HG03558 (cell line): ENCODE measurements around the gene SACM1L.

Experiments
- ATAC-seq: cut with Tn5 transposase; IDR thresholded peaks from one replicate; pipeline ENCODE4 v1.9.1; 2021; ENCODE audit warnings: moderate number of reproducible peaks; ENCODE audit not compliant: unreplicated experiment; ENCODE audit errors: extremely low read depth

SACM1L gene

DNA sequence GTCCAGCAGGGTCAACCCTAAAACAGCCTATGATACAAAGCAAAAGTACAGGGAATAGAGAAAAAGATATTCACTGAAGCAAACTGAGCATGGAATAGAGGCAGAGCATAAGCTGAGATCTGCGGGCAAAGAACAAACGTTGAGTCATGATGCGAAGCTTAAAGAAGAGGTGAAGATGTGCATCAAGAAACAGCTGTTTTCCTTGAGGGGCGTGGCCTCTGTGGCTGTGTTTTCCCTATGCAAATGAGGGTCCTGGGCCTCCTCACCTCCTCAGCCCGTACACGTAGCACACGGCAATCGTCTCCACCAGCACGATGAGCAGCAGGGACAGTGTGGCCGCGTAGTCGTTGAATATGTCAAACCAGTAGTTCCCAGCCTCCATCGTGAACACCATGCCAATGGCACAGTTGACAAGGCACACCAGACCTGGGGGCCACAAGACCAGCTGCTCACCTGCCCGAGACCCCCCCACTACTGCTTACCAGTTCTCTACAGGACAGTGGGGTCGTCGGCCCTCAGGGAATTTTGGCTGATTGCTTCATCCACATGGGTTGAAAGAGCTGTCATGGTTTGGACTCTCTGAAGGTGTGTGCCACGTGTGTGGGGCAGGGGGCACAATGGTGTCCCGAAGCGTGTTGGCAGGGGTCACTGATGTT is 73.6 kb downstream of the SACM1L start:
- ATAC-seq, result no peak

GRCh38 chr3:45763303-45763675 is 74.1 kb downstream of the SACM1L start:
- ATAC-seq, result no peak

- ATAC-seq, result no peak
Observed at GRCh38 chr3:45765266-45765851, 76.2 kb downstream of the SACM1L start.

DNA sequence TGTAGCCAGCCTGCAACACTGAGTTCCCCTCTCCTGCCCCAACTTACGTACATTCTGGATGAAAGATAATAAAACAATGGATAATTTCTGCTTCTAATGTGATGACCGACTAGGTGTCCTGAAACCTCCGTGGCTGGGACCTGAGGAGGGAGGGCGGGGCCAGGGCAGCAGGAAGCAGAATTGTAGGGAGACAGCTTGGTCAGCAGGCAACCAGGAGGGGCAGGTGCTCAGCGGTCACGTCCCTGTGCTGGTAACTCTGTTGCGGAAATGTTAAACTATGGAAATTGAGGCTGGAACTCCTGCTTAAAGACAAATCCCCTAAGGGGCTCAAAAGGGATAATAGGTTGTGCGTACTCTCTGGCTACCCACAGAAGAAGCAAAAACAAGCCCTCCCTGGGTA is 76.8 kb downstream of the SACM1L start:
- ATAC-seq, result no peak

GRCh38 chr3:45771166-45771775 is 82.1 kb downstream of the SACM1L start:
- no peak for ATAC-seq

GRCh38 chr3:45771831-45772230 is 82.6 kb downstream of the SACM1L start:
- no peak for ATAC-seq

GRCh38 chr3:45772341-45773035 is 83.3 kb downstream of the SACM1L start:
- no peak for ATAC-seq

DNA sequence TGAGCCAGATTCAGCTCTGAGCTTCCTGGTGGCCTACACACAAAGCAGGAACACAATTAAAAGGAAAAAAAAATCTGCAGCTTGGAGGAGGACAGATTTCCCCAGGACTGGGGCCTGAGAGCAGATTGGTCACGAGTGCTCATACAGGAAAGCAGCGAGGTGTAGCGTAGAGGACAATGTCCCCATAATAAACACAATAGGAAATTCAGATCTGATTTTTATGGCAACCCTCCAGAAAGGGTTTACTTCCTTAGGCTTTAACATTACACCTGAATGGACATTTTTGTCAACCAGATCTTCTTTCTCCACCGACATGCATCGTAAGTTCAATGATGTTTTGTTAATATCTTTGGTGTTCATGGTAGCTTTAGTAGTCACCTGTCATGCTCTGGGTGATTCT is 83.9 kb downstream of the SACM1L start:
- no peak for ATAC-seq

DNA sequence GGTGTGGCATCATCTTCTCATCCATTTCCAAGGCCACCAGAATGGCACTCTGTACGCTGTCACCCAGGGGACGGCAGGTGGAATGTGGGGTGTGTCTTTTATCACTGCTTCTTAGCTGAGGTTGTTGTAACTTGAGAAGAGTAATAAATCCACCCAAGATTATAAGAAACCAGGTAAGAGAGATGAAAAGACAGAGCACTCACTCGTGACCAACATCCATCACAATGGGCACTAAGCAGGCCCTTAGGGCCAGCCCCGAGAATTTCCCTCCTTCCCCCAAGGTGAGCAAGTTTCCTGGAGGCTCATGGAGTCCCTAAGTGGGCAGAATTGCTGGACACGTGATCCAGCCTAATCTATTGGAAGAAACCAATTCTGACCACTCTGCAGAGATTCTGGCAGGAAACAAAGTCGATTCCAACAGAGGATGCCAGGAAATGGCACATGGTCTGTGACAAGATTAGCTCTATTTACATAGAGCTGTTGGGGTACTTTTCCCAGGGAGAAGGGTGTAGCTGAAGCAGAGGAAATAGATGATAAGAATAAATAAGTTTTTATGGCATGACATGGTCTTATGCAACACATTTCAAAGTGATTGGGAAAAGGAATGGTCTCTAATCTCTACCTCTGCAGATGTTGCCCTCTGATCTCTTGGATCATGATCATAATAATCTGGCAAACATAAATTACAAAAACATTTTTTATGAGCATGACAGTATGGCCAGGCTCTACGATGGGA is 84.7 kb downstream of the SACM1L start:
- no peak for ATAC-seq

DNA sequence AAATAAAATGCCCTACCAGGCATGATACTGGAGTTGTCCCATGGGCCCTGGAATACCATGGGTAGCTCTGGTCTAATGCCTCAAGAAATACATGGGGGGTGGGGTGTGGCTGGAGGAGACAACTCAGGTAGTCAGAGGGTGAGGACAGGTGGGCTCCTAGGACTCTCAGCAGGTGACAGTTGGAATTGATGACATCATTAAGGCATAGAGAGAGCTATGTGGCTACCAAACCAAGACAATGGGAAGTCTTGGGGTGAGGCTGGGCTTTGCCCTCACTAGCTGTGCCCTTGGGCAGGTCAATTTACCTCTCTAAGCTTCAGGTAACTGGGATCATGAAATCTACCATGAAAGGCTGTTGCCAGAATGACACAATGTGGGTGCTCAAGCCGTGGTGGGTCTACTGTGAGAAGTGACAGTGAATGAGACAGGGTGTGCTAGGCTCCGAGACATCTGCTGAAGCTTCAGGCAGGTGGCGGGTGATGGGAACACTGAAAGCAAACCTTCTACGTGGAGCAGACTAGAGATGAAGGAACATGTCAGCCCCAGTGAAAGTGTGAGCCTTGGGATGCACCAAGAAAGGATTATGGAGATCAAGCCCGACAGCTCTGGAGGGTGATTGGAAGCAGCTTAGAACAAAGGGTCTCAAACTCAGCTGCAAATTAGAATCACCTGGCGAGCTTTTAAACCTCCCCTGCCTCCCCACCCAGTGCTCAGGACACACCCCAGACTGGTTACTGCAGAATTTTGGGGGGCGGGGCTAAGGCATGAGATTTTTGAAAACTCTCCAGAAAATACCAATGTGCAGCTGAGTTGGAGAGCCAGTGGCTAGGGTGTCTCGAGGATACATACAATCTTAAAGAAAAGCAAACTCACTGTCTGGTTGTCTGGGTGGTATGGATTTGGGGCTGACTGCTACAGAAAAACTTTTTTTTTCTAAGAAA is 85.7 kb downstream of the SACM1L start:
- no peak for ATAC-seq

GRCh38 chr3:45775571-45776300 is 86.5 kb downstream of the SACM1L start:
- no peak for ATAC-seq

- no peak for ATAC-seq
Observed at GRCh38 chr3:45776301-45776595, 87.1 kb downstream of the SACM1L start.

DNA sequence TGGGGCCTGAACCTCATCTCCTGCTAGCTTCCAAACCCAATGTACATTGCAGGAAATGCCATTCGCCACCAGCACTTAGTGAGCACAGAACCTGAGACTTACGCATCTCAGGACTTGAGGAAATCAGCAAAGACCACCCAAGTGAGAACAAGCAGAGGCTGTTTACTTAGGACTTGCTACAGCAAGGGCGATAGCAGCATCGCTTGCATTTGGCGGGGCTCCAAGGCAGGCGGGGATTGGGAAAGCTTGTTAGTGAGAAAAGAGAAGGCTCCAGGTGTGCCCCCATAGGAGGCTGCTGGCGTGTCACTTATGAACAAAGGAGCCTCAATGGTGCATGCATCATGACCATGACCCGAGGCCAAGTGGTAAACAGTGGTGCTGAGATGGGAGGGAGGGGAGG is 87.4 kb downstream of the SACM1L start:
- ATAC-seq, result no peak

DNA sequence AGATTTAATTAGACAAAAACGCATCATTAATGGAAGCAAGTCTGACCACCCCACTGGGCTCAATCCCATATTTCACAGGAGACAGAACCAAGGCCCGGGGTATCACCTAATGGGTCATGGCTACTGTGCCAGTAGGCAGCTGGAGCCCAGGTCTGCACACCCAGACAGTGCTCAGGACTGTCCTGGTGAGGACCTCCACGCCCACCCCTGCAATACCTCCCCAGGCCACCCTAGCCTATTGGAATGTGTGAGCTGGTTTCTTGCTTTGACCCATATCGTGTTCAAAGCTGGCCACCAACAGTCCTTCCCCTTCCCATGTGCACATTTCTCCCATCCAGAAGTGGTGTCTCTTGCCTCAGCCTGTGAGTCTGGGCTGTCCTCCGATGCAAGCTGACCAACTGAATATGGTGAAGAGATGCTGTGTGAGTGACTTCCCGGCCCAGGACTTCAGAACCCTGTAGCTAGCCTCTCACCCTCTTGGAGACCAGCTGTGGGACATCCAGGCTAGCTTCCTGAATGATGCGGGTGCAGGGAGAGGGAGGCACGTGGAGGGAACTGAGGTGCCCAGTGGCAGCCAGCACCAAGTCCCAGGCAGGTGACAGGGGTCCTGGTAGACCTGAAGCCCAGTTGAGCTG is 88.0 kb downstream of the SACM1L start:
- ATAC-seq, result no peak

GRCh38 chr3:45777746-45778386 is 88.7 kb downstream of the SACM1L start:
- ATAC-seq, result no peak

DNA sequence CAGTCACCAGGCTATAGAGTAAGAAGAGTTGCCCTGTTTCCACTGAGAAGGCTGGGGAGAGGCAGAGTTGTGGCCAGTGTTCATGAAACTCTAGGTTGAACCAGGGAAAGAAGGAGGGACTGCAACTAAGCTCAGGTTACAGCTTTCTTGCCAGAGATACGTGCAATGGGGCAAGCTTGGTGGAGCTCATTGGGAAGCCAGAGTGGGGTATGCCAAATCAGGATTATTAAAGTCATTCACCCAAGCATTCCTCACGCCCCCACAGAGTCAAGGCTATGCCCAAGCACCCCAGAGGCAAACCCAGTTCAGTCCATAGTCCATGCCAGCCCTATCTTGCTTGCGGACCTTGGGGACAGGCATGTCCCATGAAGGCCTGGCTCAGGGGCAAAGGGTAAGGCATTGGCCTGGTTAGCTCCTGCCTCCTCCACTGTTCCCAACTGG is 89.6 kb downstream of the SACM1L start:
- ATAC-seq, result no peak

DNA sequence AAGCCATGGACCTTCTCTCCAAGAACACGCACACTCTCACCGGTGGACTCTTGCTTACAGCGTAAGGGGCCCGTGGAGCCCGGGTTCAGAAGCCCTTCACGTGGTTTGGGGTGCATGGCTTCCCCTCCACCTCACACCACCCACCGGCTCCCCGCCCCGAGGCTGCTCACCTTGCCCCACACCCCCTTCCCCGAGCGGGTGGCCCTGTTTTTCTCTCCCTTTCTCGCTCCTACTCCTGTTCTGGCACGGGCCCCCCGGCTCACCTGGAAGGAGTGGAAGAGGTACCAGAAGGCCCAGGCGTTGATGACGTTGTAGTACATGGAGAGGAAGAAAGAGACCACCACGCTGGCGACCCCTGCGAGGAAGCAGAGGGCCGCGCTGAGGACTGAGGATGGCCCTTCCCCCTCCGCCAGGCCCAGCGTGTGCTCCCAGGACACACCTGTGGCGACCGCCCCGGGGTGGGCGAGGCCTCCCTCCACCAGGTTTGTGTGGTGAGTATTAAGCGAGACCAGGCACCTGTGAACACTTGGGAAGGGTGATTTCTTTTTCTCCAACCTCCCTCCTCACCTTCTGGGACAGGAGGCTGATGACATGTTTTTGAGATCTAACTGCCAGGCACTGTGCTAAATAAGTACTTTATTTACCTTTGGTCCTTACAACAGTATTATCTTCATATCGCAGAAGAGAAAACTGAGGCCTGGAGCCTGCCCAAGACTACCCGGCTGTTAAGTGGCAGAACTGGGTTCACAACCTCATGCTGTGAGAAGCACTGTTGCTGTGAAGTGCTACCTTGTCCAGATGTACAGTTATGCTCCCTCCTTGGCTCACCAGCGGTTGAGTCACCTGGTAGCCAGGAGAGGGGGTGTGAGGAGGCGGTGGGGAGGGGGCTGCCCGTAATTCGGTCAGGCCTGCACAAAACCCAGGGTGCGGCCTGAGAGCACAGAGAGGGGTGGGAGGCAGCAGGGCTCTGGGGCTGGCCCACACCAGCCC is 90.8 kb downstream of the SACM1L start:
- no peak for ATAC-seq
